Measurements from ENCODE around the gene LMF2.

DNA sequence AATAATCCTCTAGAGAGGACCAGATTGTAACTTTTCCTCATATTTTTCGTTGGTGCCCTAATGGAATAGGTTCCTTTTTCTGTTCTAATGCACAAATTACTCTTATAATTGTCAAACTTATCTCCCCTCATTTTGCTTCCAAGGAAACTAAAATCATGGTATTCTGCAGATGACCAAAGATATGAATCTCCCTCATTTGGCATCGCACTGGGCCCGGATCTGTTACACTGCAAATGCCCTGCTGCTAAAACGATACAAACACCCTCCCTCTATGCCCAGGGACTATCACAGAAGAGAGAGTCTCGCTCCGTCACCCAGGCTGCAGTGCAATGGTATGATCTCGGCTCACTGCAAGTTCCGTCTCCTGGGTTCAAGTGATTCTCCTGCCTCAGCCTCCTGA, 45.8 kb upstream of the LMF2 start:
- TF ChIP-seq, protein P1, sequence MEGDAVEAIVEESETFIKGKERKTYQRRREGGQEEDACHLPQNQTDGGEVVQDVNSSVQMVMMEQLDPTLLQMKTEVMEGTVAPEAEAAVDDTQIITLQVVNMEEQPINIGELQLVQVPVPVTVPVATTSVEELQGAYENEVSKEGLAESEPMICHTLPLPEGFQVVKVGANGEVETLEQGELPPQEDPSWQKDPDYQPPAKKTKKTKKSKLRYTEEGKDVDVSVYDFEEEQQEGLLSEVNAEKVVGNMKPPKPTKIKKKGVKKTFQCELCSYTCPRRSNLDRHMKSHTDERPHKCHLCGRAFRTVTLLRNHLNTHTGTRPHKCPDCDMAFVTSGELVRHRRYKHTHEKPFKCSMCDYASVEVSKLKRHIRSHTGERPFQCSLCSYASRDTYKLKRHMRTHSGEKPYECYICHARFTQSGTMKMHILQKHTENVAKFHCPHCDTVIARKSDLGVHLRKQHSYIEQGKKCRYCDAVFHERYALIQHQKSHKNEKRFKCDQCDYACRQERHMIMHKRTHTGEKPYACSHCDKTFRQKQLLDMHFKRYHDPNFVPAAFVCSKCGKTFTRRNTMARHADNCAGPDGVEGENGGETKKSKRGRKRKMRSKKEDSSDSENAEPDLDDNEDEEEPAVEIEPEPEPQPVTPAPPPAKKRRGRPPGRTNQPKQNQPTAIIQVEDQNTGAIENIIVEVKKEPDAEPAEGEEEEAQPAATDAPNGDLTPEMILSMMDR (IDR thresholded peaks at IDR 0.05): no peak
- TF ChIP-seq, protein P2, sequence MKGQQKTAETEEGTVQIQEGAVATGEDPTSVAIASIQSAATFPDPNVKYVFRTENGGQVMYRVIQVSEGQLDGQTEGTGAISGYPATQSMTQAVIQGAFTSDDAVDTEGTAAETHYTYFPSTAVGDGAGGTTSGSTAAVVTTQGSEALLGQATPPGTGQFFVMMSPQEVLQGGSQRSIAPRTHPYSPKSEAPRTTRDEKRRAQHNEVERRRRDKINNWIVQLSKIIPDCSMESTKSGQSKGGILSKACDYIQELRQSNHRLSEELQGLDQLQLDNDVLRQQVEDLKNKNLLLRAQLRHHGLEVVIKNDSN (IDR thresholded peaks at IDR 0.05; ENCODE audit: borderline replicate concordance, low read depth): no peak
- TF ChIP-seq SIN3A (IDR thresholded peaks at IDR 0.05; ENCODE audit: borderline replicate concordance, low read depth, low read length): no peak
- no peak for TF ChIP-seq ELF1 (IDR thresholded peaks at IDR 0.05)
- no peak for TF ChIP-seq EZH2phosphoT487 (IDR thresholded peaks at IDR 0.05; ENCODE audit: borderline replicate concordance, low read depth)
- no peak for TF ChIP-seq EP300 (IDR thresholded peaks at IDR 0.05; ENCODE audit: borderline replicate concordance in 1 of 2, low read depth in 1 of 2, low read length in 1 of 2)
- no peak for TF ChIP-seq TEAD4 (IDR thresholded peaks at IDR 0.05; ENCODE audit: borderline replicate concordance, insufficient read depth)
- TF ChIP-seq, protein P3, sequence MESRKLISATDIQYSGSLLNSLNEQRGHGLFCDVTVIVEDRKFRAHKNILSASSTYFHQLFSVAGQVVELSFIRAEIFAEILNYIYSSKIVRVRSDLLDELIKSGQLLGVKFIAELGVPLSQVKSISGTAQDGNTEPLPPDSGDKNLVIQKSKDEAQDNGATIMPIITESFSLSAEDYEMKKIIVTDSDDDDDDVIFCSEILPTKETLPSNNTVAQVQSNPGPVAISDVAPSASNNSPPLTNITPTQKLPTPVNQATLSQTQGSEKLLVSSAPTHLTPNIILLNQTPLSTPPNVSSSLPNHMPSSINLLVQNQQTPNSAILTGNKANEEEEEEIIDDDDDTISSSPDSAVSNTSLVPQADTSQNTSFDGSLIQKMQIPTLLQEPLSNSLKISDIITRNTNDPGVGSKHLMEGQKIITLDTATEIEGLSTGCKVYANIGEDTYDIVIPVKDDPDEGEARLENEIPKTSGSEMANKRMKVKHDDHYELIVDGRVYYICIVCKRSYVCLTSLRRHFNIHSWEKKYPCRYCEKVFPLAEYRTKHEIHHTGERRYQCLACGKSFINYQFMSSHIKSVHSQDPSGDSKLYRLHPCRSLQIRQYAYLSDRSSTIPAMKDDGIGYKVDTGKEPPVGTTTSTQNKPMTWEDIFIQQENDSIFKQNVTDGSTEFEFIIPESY (IDR thresholded peaks at IDR 0.05; ENCODE audit: borderline replicate concordance, low read depth): no peak
- TF ChIP-seq, protein P4, sequence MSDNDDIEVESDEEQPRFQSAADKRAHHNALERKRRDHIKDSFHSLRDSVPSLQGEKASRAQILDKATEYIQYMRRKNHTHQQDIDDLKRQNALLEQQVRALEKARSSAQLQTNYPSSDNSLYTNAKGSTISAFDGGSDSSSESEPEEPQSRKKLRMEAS (IDR thresholded peaks at IDR 0.05; ENCODE audit: low read depth): no peak
- TF ChIP-seq MXI1 (IDR thresholded peaks at IDR 0.05; ENCODE audit: low read depth, low read length): no peak
- no peak for TF ChIP-seq SMC3 (IDR thresholded peaks at IDR 0.05; ENCODE audit: low read depth, low read length)
- TF ChIP-seq POLR2AphosphoS5 (IDR thresholded peaks at IDR 0.05; ENCODE audit: low read depth, low read length): no peak
- no peak for TF ChIP-seq RXRA (IDR thresholded peaks at IDR 0.05; ENCODE audit: borderline replicate concordance, low read depth)
- TF ChIP-seq FOXM1 (IDR thresholded peaks at IDR 0.05; ENCODE audit: low read depth): no peak
